Activated CD8-positive, alpha-beta T cell treated with anti-CD3 and anti-CD28 coated beads, Interleukin-2, amount 10 ng/mL, durations not matched to agents 7 days and 5 days (primary cell): ENCODE data around the gene LCN10. TPM values are rescaled to one million over a fixed set of nuclear protein-coding genes. Genes with fewer than 3 reads are reported as not detected.
"Not testable (repeated sequence)": the region's sequence is repeated elsewhere in the genome, so short reads cannot be mapped to it uniquely, and the experiment has no call there.

ENCODE experiments used
- ATAC-seq: fragments of 150-1000 bp; cut with Tn5 transposase; one replicate; pipeline ENCODE4 v1.10.0; 2021; ENCODE audit warnings: moderate library complexity
- CTCF ChIA-PET: fragments of 350-600 bp; sonication (Branson Sonifier 250); formaldehyde crosslinking; loops from one replicate; lab custom pipeline; 2021; ENCODE audit warnings: antibody characterized with exemption; lab: Charles Lee
- POLR2A ChIA-PET: fragments of 350-600 bp; sonication (Branson Sonifier 250); formaldehyde crosslinking; loops from one replicate; lab custom pipeline; 2021; ENCODE audit warnings: antibody characterized with exemption; lab: Charles Lee
- DNase-seq: peaks from one replicate; pipeline ENCODE4 v3.0.0-alpha.2; 2020
- H3K27ac Mint-ChIP-seq: one replicate; pipeline ENCODE4 v1.8.0; 2021; ENCODE audit warnings: mild to moderate bottlenecking, mixed read lengths
- H3K27me3 Mint-ChIP-seq: one replicate; pipeline ENCODE4 v1.8.0; 2021; ENCODE audit warnings: low read depth, mixed read lengths
- H3K36me3 Mint-ChIP-seq: one replicate; pipeline ENCODE4 v1.8.0; 2021; ENCODE audit warnings: low read depth, mixed read lengths
- H3K4me1 Mint-ChIP-seq: one replicate; pipeline ENCODE4 v1.8.0; 2021; ENCODE audit warnings: low read depth, mixed read lengths
- H3K4me3 Mint-ChIP-seq: one replicate; pipeline ENCODE4 v1.8.0; 2021; ENCODE audit warnings: mild to moderate bottlenecking, mixed read lengths
- H3K9me3 Mint-ChIP-seq: one replicate; pipeline ENCODE4 v1.8.0; 2022; ENCODE audit warnings: mixed read lengths; ENCODE audit not compliant: insufficient read depth
- total RNA-seq, 2 experiments: library from RNA; stranded (reverse); gene quantifications; one replicate each; pipeline ENCODE4 v1.2.3, GENCODE V29; 2021

The LCN10 gene
- total RNA-seq, 2 experiments from 2014 or later = 1.8 to 2.4 TPM

GRCh38 chr9:136759436-136760325, 16.9 kb upstream of the LCN10 start:
- Mint-ChIP-seq H3K36me3 (no peaks in the 10 kb centered on the region), H3K9me3 (no peaks in the 10 kb centered on the region), H3K4me1 (no peaks in the 10 kb centered on the region), H3K4me3 (no peak overlapping the region), H3K27me3 (no peaks in the 10 kb centered on the region), H3K27ac (no peak overlapping the region)
- DNase-seq (no peak), ATAC-seq (no peak)
- CTCF ChIA-PET = interaction anchor here (1.9 to 2.2 kb wide), 2 partner anchors 9 to 18 kb away, joined by 8 to 9 read pairs; no protein-coding TSS in a partner anchor
- POLR2A ChIA-PET = no interaction called here

GRCh38 chr9:136759001-136759400, 16.3 kb upstream of the LCN10 start:
- Mint-ChIP-seq H3K4me3 (no peak overlapping the region), H3K4me1 (no peaks in the 10 kb centered on the region), H3K27me3 (no peaks in the 10 kb centered on the region), H3K9me3 (no peaks in the 10 kb centered on the region), H3K27ac (no peak overlapping the region), H3K36me3 (no peaks in the 10 kb centered on the region)
- DNase-seq (no peak), ATAC-seq (no peak)
- ChIA-PET CTCF (interaction anchor here (2.2 kb wide), 1 partner anchor 19 kb away, joined by 9 read pairs; no protein-coding TSS in a partner anchor), POLR2A (no interaction called here)

- ChIA-PET POLR2A (no interaction called here), CTCF (interaction anchor here (0.6 to 1.5 kb wide), 4 partner anchors 9 to 160 kb away, joined by 3 to 4 read pairs (median 4); no protein-coding TSS in a partner anchor)
- no peak for ATAC-seq
- DNase-seq = no peak
- H3K27ac Mint-ChIP-seq = no peak overlapping the region
- no peaks in the 10 kb centered on the region for H3K36me3 Mint-ChIP-seq
- H3K27me3 Mint-ChIP-seq = no peaks in the 10 kb centered on the region
- peaks cover 2% of the 10 kb centered on the region for H3K9me3 Mint-ChIP-seq
- no peaks in the 10 kb centered on the region for H3K4me1 Mint-ChIP-seq
- no peak overlapping the region for H3K4me3 Mint-ChIP-seq
These were observed 15.0 kb upstream of the LCN10 start for GRCh38 chr9:136757751-136758140.

- H3K4me1 Mint-ChIP-seq = no peaks in the 10 kb centered on the region
- no peak overlapping the region for H3K4me3 Mint-ChIP-seq
- H3K27me3 Mint-ChIP-seq = peaks cover 2% of the 10 kb centered on the region
- peaks cover 2% of the 10 kb centered on the region for H3K36me3 Mint-ChIP-seq
- H3K9me3 Mint-ChIP-seq = peaks cover 7% of the 10 kb centered on the region
- ChIA-PET POLR2A (no interaction called here), CTCF (interaction anchor here (0.6 to 1.5 kb wide), 4 partner anchors 9 to 161 kb away, joined by 3 to 4 read pairs (median 4); no protein-coding TSS in a partner anchor)
- no peak for DNase-seq
- ATAC-seq = no peak
- no peak overlapping the region for H3K27ac Mint-ChIP-seq
These were observed 14.6 kb upstream of the LCN10 start for GRCh38 chr9:136757328-136757727.

GRCh38 chr9:136756836-136757235, 14.1 kb upstream of the LCN10 start:
- Mint-ChIP-seq H3K27me3 (peaks cover 6% of the 10 kb centered on the region), H3K36me3 (peaks cover 5% of the 10 kb centered on the region), H3K4me1 (no peaks in the 10 kb centered on the region), H3K9me3 (peaks cover 9% of the 10 kb centered on the region), H3K27ac (no peak overlapping the region), H3K4me3 (no peak overlapping the region)
- CTCF ChIA-PET = interaction anchor here (1.4 kb wide), 1 partner anchor 10 kb away, joined by 4 read pairs; no protein-coding TSS in a partner anchor
- POLR2A ChIA-PET = no interaction called here
- DNase-seq = no peak
- no peak for ATAC-seq

GRCh38 chr9:136756134-136756438, 13.3 kb upstream of the LCN10 start:
- no peak for ATAC-seq
- no peak for DNase-seq
- H3K27me3 Mint-ChIP-seq = peaks cover 9% of the 10 kb centered on the region
- no peak overlapping the region for H3K4me3 Mint-ChIP-seq
- H3K4me1 Mint-ChIP-seq = no peaks in the 10 kb centered on the region
- H3K9me3 Mint-ChIP-seq = peaks cover 9% of the 10 kb centered on the region
- H3K27ac Mint-ChIP-seq = no peak overlapping the region
- peaks cover 12% of the 10 kb centered on the region for H3K36me3 Mint-ChIP-seq
- CTCF ChIA-PET = no interaction called here
- POLR2A ChIA-PET = no interaction called here

- DNase-seq, H3K4me1 Mint-ChIP-seq, H3K27me3 Mint-ChIP-seq, H3K9me3 Mint-ChIP-seq, CTCF ChIA-PET, ATAC-seq, POLR2A ChIA-PET, H3K4me3 Mint-ChIP-seq, H3K27ac Mint-ChIP-seq: not testable (repeated sequence)
- peaks cover 12% of the 10 kb centered on the region for H3K36me3 Mint-ChIP-seq
These were observed 12.8 kb upstream of the LCN10 start for GRCh38 chr9:136755302-136756133.

- Mint-ChIP-seq H3K27ac (no peak overlapping the region), H3K27me3 (peaks cover 9% of the 10 kb centered on the region), H3K9me3 (peaks cover 9% of the 10 kb centered on the region), H3K36me3 (peaks cover 12% of the 10 kb centered on the region), H3K4me3 (no peak overlapping the region), H3K4me1 (peaks cover 6% of the 10 kb centered on the region)
- DNase-seq (no peak), ATAC-seq (no peak)
- CTCF ChIA-PET = no interaction called here
- POLR2A ChIA-PET = no interaction called here
These were observed 12.0 kb upstream of the LCN10 start for GRCh38 chr9:136754626-136755301.

- ATAC-seq (no peak), DNase-seq (no peak)
- Mint-ChIP-seq H3K4me3 (no peak overlapping the region), H3K4me1 (peaks cover 6% of the 10 kb centered on the region), H3K9me3 (peaks cover 9% of the 10 kb centered on the region), H3K27ac (no peak overlapping the region), H3K27me3 (peaks cover 12% of the 10 kb centered on the region), H3K36me3 (peaks cover 12% of the 10 kb centered on the region)
- CTCF ChIA-PET = no interaction called here
- POLR2A ChIA-PET = no interaction called here
These were observed 11.4 kb upstream of the LCN10 start for GRCh38 chr9:136754059-136754572.

GRCh38 chr9:136753371-136754058, 10.8 kb upstream of the LCN10 start:
- no peak for ATAC-seq

GRCh38 chr9:136751814-136752213, 9.1 kb upstream of the LCN10 start:
- H3K36me3 Mint-ChIP-seq = peaks cover 12% of the 10 kb centered on the region
- H3K9me3 Mint-ChIP-seq = peaks cover 9% of the 10 kb centered on the region
- H3K27me3 Mint-ChIP-seq = peaks cover 12% of the 10 kb centered on the region
- no peak overlapping the region for H3K4me3 Mint-ChIP-seq
- ChIA-PET CTCF (interaction anchor here (2.0 to 2.8 kb wide), 2 partner anchors 9 to 23 kb away, joined by 8 to 14 read pairs; no protein-coding TSS in a partner anchor), POLR2A (no interaction called here)
- H3K4me1 Mint-ChIP-seq = peaks cover 6% of the 10 kb centered on the region
- no peak overlapping the region for H3K27ac Mint-ChIP-seq
- DNase-seq (no peak), ATAC-seq (no peak)

More at GRCh38 chr9:136753371-136754058, 10.8 kb upstream of the LCN10 start:
- H3K36me3 Mint-ChIP-seq = peaks cover 12% of the 10 kb centered on the region
- POLR2A ChIA-PET = no interaction called here
- peaks cover 9% of the 10 kb centered on the region for H3K9me3 Mint-ChIP-seq
- H3K27ac Mint-ChIP-seq = no peak overlapping the region
- CTCF ChIA-PET = no interaction called here
- H3K4me3 Mint-ChIP-seq = no peak overlapping the region
- H3K27me3 Mint-ChIP-seq = peaks cover 12% of the 10 kb centered on the region
- DNase-seq = no peak
- H3K4me1 Mint-ChIP-seq = peaks cover 6% of the 10 kb centered on the region
